NCI-H1694 treated with DMSO at 0.1 percent for 48 hours (cell line): ENCODE measurements around the gene ENOX1.

ENCODE experiments used
- DNase-seq: peaks from one replicate; lab custom pipeline; 2025; lab: John Stamatoyannopoulos, UW

The ENOX1 gene

DNA sequence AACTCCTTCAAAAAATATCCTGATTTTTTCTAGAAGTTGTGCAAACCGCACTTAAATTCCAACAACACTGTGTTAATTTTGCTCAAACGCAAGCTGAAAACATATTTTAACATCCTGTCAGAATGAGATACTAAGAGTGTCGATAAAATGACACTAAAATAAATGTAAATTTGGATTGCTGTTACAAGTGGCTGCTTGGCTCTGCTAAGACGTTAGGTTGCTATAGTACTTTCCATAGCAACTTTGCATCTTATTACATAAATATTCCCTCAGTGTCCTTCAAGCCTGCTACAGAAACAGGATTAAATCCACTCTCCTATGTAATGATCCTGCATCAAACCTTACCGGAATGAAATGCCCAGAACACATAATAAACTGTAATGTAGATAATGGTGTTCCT lies 471.2 kb downstream of the ENOX1 start:
- no peak for DNase-seq

DNA sequence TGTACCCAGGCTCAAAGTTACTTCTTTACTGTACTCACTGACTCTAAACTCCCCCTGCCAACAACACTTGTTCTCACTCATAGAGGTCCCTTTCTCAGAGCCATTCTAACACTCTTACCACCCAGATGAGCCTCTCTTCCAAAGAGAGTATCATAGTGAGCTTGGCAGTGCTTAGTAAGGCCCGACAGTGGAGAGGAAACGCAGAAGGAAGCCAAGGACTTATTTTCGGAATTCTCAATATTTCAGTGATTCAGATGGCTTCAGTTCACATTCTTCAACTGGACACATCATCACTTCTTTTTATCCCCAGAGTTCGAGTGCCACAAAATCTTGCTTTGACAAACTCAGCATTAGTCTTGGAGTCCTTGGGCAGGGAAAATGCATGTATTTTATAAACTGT lies 477.5 kb downstream of the ENOX1 start:
- DNase-seq = no peak

DNA sequence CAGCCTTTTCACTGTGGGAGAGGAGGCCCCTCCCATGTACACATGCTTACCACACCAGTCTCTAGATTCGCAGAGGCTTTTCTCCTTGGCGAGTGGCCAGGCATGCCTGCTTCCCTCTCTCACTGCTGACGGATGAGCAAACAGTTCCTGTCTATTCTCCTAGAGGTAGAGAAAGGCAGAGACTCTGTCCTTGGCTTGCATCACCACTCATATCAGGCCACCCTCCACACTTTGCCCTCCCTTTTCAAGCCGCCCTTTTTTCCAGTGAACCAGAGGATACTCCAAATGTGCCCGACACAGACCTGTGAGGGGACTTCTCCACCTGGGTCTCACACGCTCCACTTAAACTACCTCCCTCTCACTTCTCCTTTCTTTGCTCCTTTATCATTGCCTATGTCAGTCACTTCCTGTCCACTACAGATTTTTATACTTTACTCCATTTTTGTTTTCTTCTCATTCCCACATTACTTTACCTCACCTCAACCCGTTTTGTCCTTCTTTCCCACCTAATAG lies 478.8 kb downstream of the ENOX1 start:
- peak; percentile 70 for DNase-seq

DNA sequence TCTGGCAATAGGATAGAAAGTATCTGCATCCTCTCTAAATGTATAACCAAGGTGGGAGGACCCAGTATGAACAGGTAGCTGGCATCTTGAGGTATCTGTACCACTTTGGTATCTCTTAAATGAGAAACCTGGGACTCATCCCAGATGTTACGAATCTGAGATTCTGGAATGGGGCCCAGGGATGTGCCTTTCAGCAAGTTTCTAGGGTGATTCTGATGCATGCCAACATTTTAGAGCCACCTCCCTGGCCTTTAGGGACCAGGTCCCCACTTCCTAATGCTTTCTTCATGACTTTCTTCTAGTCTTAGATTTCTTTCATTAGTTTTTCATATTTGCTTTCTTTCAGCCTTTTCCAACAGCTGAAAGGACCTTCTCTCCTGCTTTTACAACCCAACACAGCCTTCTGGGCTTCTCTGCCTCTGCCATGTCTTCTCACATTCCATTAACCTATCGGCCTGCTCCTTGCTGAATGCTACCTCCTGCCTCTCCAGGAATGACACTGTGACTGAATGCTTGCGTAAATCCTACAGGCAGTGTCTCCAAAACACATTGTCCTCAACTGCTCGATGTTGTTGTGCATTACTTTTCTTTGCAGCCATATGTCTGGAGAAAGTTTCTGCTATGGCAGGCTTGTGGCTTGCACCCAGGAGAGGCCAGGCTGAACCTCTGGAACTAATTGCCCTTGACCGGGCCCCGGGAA lies 479.4 kb downstream of the ENOX1 start:
- DNase-seq = no peak

DNA sequence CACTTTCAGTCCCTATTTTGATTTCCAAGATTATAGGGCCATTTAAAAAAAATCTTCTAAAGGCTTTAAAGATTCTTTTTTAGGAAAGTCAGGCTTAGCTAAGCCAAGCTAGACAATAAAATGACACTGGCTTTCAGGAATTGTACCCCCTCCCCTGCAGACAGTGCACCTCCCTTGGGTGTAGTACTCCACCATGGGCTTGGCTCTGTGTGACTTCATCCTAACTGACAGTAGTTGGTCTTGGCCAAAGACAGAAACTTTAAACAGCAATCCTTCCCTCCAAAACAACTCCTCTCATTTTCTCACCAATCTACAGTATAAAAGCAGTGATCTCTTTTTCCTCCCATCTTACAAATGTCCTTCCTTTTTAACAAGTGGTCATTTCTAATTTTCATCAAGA lies 480.4 kb downstream of the ENOX1 start:
- DNase-seq = no peak

DNA sequence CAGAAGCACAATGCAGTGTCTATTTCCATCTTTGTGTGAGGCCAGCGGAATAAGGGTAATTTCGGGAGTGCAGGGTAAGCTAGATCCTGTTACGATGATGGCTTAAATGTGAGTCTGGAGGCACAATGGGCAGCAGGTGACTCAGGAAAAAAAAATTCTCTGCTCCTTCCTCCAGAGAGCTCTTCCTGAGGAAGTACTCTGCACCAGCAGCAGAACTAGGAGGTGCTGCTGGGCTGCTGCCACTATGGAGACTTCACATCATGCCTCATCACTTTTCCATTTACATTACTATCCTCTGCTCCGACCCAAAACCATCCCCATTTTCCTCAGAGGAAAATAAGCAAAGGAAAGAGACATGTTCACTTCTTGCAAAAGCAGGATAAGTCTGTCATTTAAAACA lies 481.4 kb downstream of the ENOX1 start:
- DNase-seq = no peak

DNA sequence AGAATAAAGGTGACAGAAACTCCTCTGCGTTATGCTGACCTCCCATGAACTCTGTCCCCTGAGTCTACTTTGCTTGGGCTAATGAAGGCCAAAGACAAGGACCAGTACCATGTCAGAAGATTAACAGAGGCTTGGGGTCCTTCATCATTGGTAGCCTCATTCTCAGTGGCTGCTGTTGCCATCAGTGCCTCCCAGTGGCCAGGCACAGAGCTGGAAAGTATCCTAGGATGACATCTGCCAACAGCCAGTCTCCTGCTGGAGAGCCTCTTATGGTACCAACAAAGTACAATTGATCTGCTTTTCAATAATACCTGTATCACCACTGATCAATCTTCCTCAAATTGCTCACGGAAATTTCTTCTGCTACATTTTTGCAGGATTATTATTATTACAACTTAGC lies 481.8 kb downstream of the ENOX1 start:
- peak; percentile 57 for DNase-seq

DNA sequence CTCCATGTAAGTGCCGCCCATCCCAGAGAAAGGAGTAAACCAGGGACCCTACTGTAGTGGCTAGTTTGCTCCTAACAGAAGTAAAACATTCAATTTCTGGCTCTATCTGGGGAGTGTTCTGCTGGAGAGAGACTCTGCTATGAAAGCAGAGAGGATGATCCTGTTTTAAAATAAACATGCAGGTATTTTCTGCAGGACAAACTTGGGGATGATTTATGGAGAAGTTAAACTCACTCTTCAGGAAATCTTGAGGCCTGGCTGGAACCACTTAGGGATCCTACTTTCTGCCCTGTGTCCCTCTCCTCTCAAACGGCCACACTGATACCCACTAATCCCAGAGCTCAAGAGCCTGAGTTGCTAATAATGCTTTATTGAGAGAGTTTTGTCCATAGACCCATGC lies 482.3 kb downstream of the ENOX1 start:
- DNase-seq = no peak

DNA sequence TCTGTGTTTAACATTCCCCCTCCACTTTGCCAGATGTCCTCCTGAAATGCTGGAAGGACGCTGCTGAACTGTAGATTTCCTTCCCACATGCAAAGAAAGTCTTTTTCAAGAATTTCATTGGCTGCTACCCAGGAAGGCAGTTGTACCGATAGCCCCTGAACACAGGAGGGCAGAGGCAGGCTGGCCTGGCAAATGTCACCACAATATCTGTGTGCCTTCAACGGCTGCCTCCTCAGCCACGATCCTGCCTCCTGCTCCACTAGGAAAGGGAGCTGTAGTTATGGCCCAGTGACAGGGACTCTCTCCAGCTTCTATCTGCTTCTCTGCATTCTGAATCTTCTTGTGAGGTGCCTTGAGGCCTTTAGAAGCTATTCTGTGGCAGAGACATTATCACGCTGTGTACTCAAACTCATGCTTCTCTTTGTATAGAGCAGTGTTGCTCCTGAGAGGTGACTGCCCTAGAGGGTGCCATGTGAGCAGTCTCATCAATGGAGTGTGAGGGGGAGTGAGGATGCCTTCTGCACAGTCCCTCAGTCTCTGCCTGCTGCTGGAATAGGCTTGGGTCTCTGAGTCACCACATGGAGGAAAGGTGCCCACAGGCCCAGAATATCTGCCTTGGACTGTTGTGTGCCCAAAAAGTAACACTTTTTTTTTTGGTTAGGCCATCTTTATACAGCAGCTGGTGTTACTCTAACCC lies 483.6 kb downstream of the ENOX1 start:
- peak; percentile 65 for DNase-seq

DNA sequence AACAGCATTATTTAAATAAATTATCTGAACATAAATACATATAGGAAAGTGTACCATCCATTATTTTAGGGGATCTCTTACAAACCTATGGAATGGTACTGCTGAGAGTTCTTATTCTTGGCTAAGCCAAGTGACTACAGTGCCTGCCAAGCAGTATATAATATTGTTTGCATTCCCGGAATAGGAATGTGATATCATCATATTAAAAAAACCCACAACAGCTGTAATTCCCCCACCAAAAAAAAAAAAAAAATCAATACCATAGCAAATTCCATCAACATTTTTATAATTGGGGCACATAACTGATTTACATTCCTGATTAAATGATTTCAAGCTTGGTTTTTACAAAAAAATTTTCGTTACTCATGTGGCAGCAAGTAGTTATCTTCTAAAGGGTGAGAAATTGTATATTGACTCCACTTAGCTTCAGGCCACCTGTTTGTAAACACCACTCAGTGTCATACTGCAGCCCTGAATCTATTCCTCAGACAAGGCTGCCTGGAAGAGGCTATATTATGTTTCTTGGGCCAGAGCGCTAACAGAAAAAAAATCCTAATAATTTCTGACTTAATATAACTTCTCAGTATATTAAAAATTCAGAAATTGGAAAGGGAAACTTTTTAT lies 485.3 kb downstream of the ENOX1 start:
- peak; percentile 35 for DNase-seq

DNA sequence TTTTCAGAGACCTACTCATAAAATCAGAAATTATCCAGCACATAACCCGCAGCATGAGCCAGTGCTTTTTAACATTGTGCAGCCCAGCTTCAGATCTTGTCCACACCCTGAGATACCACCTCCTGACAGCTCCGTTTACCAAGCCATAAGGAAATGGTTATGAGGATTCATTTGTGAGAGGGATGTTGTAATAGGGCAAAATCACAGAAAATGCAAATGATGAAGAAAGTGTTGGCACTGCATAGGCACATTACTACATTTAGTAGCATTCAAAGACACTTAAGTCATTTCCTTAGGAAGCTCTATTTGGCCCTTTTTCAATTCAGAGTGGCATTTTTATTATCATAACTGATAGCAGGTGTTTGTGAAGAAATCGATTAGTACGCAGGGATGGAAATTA lies 485.9 kb downstream of the ENOX1 start:
- DNase-seq = no peak

DNA sequence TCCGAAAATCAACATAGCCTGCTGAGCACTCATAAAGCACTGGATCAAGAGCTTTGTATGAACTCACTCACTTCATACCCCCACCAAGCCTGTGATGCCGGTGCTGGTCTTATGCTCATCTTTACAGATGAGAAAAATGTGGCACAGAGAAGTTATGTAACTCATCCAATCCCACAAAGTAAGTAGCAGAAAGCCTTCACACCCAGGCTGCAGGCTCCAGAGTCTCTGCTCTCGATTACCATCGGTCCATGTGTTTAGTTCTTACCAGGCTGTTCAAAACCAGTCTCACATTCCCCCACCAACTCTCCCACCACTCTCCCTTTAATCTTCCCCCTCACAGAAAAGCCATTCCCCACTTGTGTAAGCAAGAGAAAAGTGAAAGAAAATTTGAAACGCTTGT lies 487.4 kb downstream of the ENOX1 start:
- no peak for DNase-seq

DNA sequence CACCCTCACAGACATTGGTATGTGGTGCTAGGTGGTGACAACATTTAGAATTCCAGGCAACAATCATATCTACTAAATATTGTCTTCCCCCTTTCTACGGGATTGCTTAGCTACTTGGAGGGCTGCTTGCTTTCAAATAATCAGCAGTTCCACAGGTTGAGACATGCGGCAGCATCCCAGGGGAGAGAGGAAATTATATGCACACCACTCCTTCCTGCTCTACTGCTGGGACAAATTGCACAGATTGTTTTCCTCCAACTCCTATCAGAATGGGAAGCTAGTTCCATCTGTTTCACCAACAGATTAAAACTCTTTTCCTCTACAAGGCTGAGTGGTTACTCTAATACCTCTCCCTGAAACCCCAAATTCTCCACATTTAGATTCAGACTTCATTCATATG lies 488.0 kb downstream of the ENOX1 start:
- peak; percentile 84 for DNase-seq

DNA sequence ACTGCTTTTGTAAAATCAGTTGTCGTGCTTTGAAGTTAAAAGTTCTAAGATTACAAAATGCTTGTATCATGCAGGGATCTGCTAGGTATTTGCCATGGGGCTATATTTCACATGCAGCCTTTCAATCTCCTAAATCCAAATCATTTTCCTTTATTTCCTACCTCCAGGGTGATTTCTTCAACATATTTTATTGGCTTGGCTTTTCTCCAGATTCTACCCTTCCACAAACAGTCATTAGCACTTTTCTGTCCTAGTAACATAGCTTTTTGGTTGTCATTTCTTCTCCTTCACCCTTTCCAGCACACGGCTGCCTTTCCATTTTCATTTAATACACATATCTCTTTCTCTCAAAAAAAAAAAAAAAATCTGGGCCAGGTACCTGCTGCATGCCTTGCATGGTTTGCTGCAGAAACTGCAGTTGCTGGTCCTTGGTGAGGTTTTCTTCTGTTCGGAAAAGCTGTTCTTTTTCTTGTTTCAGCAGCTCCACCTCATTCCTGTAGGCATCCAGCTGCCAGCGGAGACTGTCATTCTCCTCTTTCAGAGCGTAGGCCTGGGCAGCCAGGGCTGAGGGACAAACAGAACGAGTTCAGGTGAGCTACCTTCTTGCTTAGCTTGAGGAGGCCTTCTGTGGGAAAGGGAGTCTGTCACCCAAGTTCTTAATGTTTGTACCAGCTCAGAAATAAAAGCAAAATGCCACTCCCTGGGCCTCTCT lies 488.6 kb downstream of the ENOX1 start:
- peak; percentile 49 for DNase-seq

DNA sequence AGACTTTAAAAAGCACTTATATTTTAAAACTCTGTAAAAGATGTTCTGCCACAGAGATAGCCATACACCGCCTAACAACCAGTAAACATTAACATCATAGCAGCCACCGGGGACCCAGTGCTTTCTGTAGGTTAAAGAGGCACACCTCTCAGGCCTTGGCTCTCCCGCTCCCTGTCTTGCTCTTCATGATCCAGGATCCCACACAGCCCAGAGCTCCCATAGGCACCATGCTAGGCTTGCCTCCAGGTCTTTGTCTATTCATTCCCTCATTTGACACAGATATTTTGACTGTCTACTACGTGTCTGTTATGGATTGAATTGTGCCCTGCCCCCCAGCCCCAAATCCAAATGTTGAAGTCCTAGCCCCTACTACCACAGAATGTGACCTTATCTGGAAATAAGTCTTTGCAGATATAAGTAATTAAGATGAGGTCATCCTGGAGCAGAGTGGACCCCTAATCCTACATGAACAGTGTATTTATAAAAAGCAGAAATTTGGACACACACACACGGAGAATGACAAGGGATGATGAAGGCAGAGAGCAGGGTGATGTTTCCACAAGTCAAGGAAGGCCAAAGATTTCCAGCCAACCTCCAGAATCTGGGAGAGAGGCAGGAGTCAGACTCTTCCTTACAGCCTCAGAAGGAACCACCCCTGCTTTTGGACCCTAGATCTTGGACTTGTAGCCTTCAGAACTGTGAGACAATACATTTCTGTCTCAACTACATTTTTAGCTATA lies 490.8 kb downstream of the ENOX1 start:
- no peak for DNase-seq

DNA sequence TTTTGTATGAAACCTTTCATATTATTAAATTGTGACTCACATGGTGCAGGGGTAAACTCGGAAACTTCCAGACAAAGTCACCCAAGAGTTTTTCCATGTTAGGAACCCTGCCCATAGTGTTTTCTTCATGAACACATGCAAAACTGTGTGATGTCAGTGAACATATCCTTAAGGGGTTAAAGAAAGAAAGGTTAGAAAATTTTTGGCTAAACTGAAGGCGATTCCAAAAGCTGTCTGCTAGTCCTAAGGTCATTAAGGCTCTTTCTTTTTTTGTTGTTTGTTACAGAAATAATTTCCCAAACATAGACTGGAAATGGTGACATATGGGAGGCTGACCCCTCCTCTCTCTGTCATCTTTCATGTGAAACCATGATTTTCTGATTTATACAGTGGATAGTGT lies 491.5 kb downstream of the ENOX1 start:
- DNase-seq = no peak

DNA sequence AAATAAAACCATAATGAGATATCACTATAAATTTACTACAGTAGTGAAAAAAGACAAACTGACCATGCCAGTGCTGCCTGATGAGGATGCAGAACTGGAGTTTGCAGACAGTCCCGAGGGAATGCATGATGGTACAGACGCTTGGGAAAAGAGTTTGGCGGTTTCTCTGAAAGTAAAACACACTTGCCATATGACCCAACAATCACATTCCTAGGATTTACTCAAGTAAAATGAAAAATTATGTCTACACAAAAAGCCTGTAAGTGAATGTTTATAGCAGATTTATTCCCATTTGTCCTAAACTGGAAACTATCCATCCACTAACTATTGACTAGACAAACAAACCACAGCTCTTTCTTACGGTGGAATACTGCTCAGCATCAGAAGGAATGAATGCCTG lies 492.4 kb downstream of the ENOX1 start:
- DNase-seq = no peak

DNA sequence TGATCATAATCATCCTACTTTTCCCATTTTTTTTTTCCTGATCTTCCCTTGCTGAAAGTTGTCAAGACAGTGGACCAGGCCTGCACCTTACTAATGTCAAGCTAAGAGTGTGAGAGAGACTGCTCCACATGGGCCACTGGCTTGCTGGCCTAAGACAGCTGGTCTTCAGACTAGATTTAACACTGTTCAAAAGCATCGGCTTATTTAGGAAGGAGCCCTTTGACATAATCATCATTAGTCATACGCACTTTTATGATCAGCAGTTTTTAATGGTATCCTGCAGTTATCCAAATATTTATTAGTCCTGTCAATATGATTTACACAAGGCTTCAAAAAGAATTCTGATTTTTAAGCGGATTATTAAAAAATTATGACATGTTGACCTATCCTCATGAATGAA lies 492.8 kb downstream of the ENOX1 start:
- no peak for DNase-seq

DNA sequence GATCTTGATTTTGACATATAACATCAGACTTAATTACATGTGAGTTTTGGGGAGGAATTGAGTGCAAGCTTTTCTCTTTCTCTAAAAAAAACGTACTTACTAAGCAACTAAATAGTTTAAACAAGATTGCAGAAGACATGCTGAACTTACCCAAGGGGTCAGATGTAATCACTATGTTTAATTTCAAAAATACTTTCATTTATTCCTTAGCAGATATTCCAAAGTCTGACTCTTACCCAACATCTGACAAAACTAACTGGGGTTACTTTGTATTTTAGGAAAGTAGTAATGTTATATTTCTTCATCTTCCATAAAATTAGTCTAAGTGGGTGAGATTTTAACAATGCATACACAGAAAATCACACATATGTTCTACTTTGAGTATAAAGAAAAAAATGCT lies 493.2 kb downstream of the ENOX1 start:
- DNase-seq = no peak

DNA sequence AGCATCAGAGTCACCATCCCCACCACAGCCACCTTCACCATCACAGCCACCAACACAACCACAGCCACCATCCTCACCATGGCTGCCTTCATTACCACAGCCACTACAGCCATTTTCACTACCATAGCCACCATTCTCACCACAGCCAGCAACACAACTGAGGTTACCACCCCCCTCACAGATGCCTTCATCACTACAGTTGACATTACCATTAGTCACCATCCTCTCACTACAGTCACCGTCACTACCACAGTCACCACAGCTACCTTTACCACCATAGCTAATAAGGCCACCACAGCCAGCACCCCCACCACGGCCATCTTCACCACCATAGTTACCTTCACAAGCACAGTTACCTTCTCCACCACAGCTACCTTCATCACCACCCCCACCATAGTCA lies 493.8 kb downstream of the ENOX1 start:
- no peak for DNase-seq

DNA sequence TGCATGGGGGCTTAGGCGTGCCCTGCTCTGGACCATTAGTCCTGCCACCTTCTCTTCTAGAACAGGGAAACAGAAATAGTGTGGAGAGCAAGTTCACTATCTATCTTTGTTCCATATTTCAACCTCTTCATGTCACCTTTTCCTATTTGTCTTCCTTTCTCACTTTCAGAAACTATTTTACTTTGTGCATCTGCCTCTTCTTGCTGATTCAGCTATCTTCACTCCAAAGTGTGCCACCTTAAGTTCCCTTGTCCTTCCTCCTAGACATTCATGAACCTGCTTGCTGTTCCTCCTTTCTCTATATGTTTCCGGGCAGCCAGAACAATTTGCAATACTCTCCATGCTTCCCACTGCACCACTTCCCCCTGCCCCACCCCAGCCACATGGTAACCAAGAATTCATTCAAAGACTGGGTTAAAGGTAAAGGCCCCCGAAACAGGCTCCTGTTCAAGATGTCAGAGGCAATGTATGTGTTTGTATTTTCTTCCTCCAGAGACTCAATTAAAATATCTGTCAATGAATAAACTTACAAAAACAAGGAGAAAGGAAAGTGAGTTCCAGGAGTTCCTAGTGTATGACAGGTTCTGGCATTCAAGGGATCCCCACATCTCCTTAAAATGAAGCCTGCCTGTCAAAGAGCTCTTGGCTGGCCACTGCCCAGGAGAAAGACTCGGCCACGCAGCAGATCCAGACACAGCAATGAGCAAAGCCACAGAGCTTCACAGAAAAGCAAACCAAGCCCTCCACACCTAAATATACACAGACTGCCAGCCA lies 495.3 kb downstream of the ENOX1 start:
- DNase-seq = no peak
